HepG2 (cell line): ENCODE data around the gene EIF4ENIF1. TPM values are rescaled to one million over a fixed set of nuclear protein-coding genes. Genes with fewer than 3 reads are reported as not detected.

Experiments used
- CSRNP2 ChIP-seq: sonication (generic); formaldehyde crosslinking; conservative IDR thresholded peaks from 2 replicates; pipeline ENCODE4 v1.8.0; 2022; ENCODE audit warnings: low read depth, missing genetic modification reagents
- FOXJ3 ChIP-seq: sonication (generic); formaldehyde crosslinking; IDR thresholded peaks from 2 replicates; pipeline ENCODE4 v1.4.0; 2020; ENCODE audit warnings: missing genetic modification reagents, mild to moderate bottlenecking, borderline replicate concordance
- HOXA5 ChIP-seq: sonication (generic); formaldehyde crosslinking; IDR thresholded peaks from 2 replicates; pipeline ENCODE4 v1.4.0; 2020; ENCODE audit warnings: missing genetic modification reagents
- KMT2B ChIP-seq: IDR thresholded peaks from 2 replicates; pipeline ENCODE4 v1.6.1; 2016; ENCODE audit warnings: missing genetic modification reagents, missing compliant biosample characterization
- MXD1 ChIP-seq: sonication (generic); formaldehyde crosslinking; IDR thresholded peaks from 2 replicates; pipeline ENCODE4 v1.4.0; 2020; ENCODE audit warnings: mild to moderate bottlenecking, missing genetic modification reagents
- MXI1 ChIP-seq: IDR thresholded peaks from 3 replicates; pipeline ENCODE4 v1.6.1; 2012; ENCODE audit warnings: low read depth, low read length, inconsistent platforms, borderline replicate concordance
- NFYC ChIP-seq: IDR thresholded peaks from 2 replicates; pipeline ENCODE4 v1.6.1; 2016; ENCODE audit warnings: missing genetic modification reagents, missing compliant biosample characterization
- NR2F2 ChIP-seq: IDR thresholded peaks from 2 replicates; pipeline ENCODE4 v1.6.1; 2012; ENCODE audit warnings: low read depth, inconsistent platforms, borderline replicate concordance
- RCOR2 ChIP-seq: IDR thresholded peaks from 2 replicates; pipeline ENCODE4 v1.6.1; 2016; ENCODE audit warnings: missing biosample characterization, missing genetic modification reagents
- TAF1 ChIP-seq: sonication (generic); formaldehyde crosslinking; IDR thresholded peaks from 2 replicates; pipeline ENCODE4 v1.4.0; 2020; ENCODE audit warnings: missing genetic modification reagents
- ZBTB1 ChIP-seq: sonication (generic); formaldehyde crosslinking; IDR thresholded peaks from 2 replicates; pipeline ENCODE4 v1.4.0; 2020; ENCODE audit warnings: missing genetic modification reagents, borderline replicate concordance
- ZBTB42 ChIP-seq: sonication (generic); formaldehyde crosslinking; IDR thresholded peaks from 2 replicates; pipeline ENCODE4 v1.5.0; 2020; ENCODE audit warnings: mild to moderate bottlenecking, missing genetic modification reagents
- ZBTB43 ChIP-seq: sonication (generic); formaldehyde crosslinking; conservative IDR thresholded peaks from 2 replicates; pipeline ENCODE4 v1.4.0; 2020; ENCODE audit warnings: missing genetic modification reagents
- ZNF124 ChIP-seq: sonication (generic); formaldehyde crosslinking; IDR thresholded peaks from 2 replicates; pipeline ENCODE4 v1.4.0; 2020; ENCODE audit warnings: missing genetic modification reagents
- ZNF205 ChIP-seq: IDR thresholded peaks from 2 replicates; pipeline ENCODE4 v1.6.1; 2018; ENCODE audit warnings: missing biosample characterization, missing genetic modification reagents
- ZNF280D ChIP-seq: sonication (generic); formaldehyde crosslinking; IDR thresholded peaks from 2 replicates; pipeline ENCODE4 v1.5.1; 2020; ENCODE audit warnings: mild to moderate bottlenecking, missing genetic modification reagents
- ZNF292 ChIP-seq: sonication (generic); formaldehyde crosslinking; IDR thresholded peaks from 2 replicates; pipeline ENCODE4 v1.8.1; 2022; ENCODE audit warnings: mild to moderate bottlenecking, low read depth, missing genetic modification reagents, borderline replicate concordance
- ZNF460 ChIP-seq: sonication (generic); formaldehyde crosslinking; IDR thresholded peaks from 2 replicates; pipeline ENCODE4 v1.5.1; 2020; ENCODE audit warnings: missing genetic modification reagents, mild to moderate bottlenecking, borderline replicate concordance
- ZNF790 ChIP-seq: sonication (generic); formaldehyde crosslinking; IDR thresholded peaks from 2 replicates; pipeline ENCODE4 v1.8.0; 2022; ENCODE audit warnings: missing genetic modification reagents, mild to moderate bottlenecking, borderline replicate concordance
- polyA plus RNA-seq, 8 experiments: library from polyadenylated mRNA; depleted of rRNA in 3 of 8; stranded (reverse) in 7 of 8; unstranded in 1 of 8; fragments of >200 nt; fragmentation: Illumina TruSeq in 4 of 8; extraction: Trizol in 4 of 8; gene quantifications; 2 replicates each; pipeline versions ENCODE4 v1.2.1 to v1.2.3, GENCODE V29; 2011 to 2016; ENCODE audit warnings: low read depth in 4 of 8, missing spikeins in 1 of 8, mixed read lengths in 1 of 8; ENCODE audit not compliant: insufficient read depth in 1 of 8
- total RNA-seq, 5 experiments: library from RNA; depleted of rRNA; stranded (reverse); fragments of >200 nt; fragmentation: Illumina TruSeq; extraction: Trizol; gene quantifications; 2 replicates each; pipeline ENCODE4 v1.2.3, GENCODE V29; 2016; ENCODE audit warnings: low read depth in 1 of 5
- TF ChIP-seq, protein P1 (sequence below): sonication (generic); formaldehyde crosslinking; IDR thresholded peaks from 2 replicates; pipeline ENCODE4 v1.5.0; 2020; ENCODE audit warnings: missing genetic modification reagents
- TF ChIP-seq, protein P2 (sequence below): sonication (generic); IDR thresholded peaks from 2 replicates; pipeline ENCODE4 v1.6.1; 2016; ENCODE audit warnings: low read depth, borderline replicate concordance

EIF4ENIF1 gene
- total and polyA plus RNA-seq, 2 of the 13 experiments (the other 11 are each of a cell fraction or from before 2014, with no cell fraction given), result 11.9 to 12.3 TPM

GRCh38 chr22:31399211-31400022 lies 90.2 kb downstream of the EIF4ENIF1 start, which contains the start of gene DRG1 (continued):
- TF ChIP-seq ZNF460 (CRISPR knock-in tag) (no peak; the same call in 1 of the 2 replicates), NFYC (CRISPR knock-in tag) (peak; percentile 33), MXD1 (CRISPR knock-in tag) (peak; percentile 60), ZNF790 (peak; percentile 84; the same call in 1 of the 2 replicates), KMT2B (peak; percentile 83), ZNF280D (no peak), HOXA5 (CRISPR knock-in tag) (peak; percentile 92), FOXJ3 (CRISPR knock-in tag) (peak; percentile 46; the same call in 1 of the 2 replicates), NR2F2 (no peak), ZNF292 (CRISPR knock-in tag) (0 out of 2 replicates have a peak, but pooled peaks have one; percentile 34), ZBTB43 (CRISPR knock-in tag) (peak; percentile 88), RCOR2 (CRISPR knock-in tag) (no peak), ZNF205 (CRISPR knock-in tag) (peak; percentile 71; the same call in 1 of the 2 replicates), ZBTB42 (CRISPR knock-in tag) (0 out of 2 replicates have a peak, but pooled peaks have one; percentile 63), CSRNP2 (CRISPR knock-in tag) (no peak), MXI1 (peak; percentile 91; the same call in 1 of the 3 replicates), ZNF124 (CRISPR knock-in tag) (peak; percentile 75; the same call in 1 of the 2 replicates), ZBTB1 (no peak), TAF1 (CRISPR knock-in tag) (peak; percentile 95)
- TF ChIP-seq, protein P1, sequence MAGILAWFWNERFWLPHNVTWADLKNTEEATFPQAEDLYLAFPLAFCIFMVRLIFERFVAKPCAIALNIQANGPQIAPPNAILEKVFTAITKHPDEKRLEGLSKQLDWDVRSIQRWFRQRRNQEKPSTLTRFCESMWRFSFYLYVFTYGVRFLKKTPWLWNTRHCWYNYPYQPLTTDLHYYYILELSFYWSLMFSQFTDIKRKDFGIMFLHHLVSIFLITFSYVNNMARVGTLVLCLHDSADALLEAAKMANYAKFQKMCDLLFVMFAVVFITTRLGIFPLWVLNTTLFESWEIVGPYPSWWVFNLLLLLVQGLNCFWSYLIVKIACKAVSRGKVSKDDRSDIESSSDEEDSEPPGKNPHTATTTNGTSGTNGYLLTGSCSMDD, result 0 out of 2 replicates have a peak, but pooled peaks have one; percentile 20
- TF ChIP-seq, protein P2, sequence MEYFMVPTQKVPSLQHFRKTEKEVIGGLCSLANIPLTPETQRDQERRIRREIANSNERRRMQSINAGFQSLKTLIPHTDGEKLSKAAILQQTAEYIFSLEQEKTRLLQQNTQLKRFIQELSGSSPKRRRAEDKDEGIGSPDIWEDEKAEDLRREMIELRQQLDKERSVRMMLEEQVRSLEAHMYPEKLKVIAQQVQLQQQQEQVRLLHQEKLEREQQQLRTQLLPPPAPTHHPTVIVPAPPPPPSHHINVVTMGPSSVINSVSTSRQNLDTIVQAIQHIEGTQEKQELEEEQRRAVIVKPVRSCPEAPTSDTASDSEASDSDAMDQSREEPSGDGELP, result peak; percentile 90; the same call in 1 of the 2 replicates
